H9 (cell line): ENCODE data around the gene COL11A1. TPM values are rescaled to one million over a fixed set of nuclear protein-coding genes. Genes with fewer than 3 reads are reported as not detected.

Source experiments
- DNase-seq: peaks from one replicate; pipeline ENCODE4 v3.0.0-alpha.2; 2017
- H2AFZ ChIP-seq: one replicate; pipeline ENCODE4 v1.6.1; 2013; ENCODE audit warnings: mild to moderate bottlenecking, low read length, control low read depth, moderate library complexity
- H2AK5ac ChIP-seq: 2 replicates; pipeline ENCODE4 v1.6.1; 2013; ENCODE audit warnings: low read length, control low read depth, mixed read lengths; ENCODE audit not compliant: insufficient read length
- H2BK120ac ChIP-seq: one replicate; pipeline ENCODE4 v1.6.1; 2013; ENCODE audit warnings: low read depth, mild to moderate bottlenecking, low read length, control low read depth, inconsistent platforms; ENCODE audit not compliant: poor library complexity, severe bottlenecking
- H2BK12ac ChIP-seq: 2 replicates; pipeline ENCODE4 v1.6.1; 2013; ENCODE audit warnings: low read length, control low read depth, mixed read lengths, low read depth; ENCODE audit not compliant: insufficient read length
- H2BK15ac ChIP-seq: 2 replicates; pipeline ENCODE4 v1.6.1; 2013; ENCODE audit warnings: low read depth, low read length, control low read depth
- H2BK20ac ChIP-seq: one replicate; pipeline ENCODE4 v1.6.1; 2013; ENCODE audit warnings: low read depth, mild to moderate bottlenecking, low read length, control low read depth, inconsistent platforms; ENCODE audit not compliant: poor library complexity, severe bottlenecking
- H2BK5ac ChIP-seq: 2 replicates; pipeline ENCODE4 v1.6.1; 2013; ENCODE audit warnings: low read length, control low read depth, mixed read lengths; ENCODE audit not compliant: insufficient read length
- H3K14ac ChIP-seq: 2 replicates; pipeline ENCODE4 v1.6.1; 2013; ENCODE audit warnings: low read length, control low read depth; ENCODE audit not compliant: insufficient read depth
- H3K18ac ChIP-seq: 2 replicates; pipeline ENCODE4 v1.6.1; 2013; ENCODE audit warnings: low read depth, mild to moderate bottlenecking, mixed read lengths, low read length, control low read depth; ENCODE audit not compliant: insufficient read length
- H3K23ac ChIP-seq: 2 replicates; pipeline ENCODE4 v1.6.1; 2013; ENCODE audit warnings: low read length, control low read depth, mixed read lengths, low read depth; ENCODE audit not compliant: insufficient read length
- H3K23me2 ChIP-seq: 2 replicates; pipeline ENCODE4 v1.6.1; 2013; ENCODE audit warnings: low read depth, mild to moderate bottlenecking, mixed read lengths, low read length, control low read depth; ENCODE audit not compliant: insufficient read length, poor library complexity, severe bottlenecking
- H3K27ac ChIP-seq: 2 replicates; pipeline ENCODE4 v1.5.1; 2013; ENCODE audit warnings: low read length, control low read depth, mixed read lengths, low read depth; ENCODE audit not compliant: insufficient read length
- H3K27me3 ChIP-seq: 2 replicates; pipeline ENCODE4 v1.6.1; 2013; ENCODE audit warnings: low read length, control low read depth, inconsistent platforms; ENCODE audit not compliant: insufficient read depth
- H3K4ac ChIP-seq: 2 replicates; pipeline ENCODE4 v1.6.1; 2013; ENCODE audit warnings: low read depth, mild to moderate bottlenecking, control low read depth, inconsistent platforms, low read length, moderate library complexity
- H3K4me1 ChIP-seq: 2 replicates; pipeline ENCODE4 v1.6.1; 2013; ENCODE audit warnings: low read length, control low read depth, inconsistent platforms; ENCODE audit not compliant: insufficient read depth
- H3K4me2 ChIP-seq: 2 replicates; pipeline ENCODE4 v1.6.1; 2013; ENCODE audit warnings: low read length, control low read depth, mixed read lengths; ENCODE audit not compliant: insufficient read length, insufficient read depth
- H3K56ac ChIP-seq: 2 replicates; pipeline ENCODE4 v1.6.1; 2013; ENCODE audit warnings: low read depth, mild to moderate bottlenecking, mixed read lengths, low read length, control low read depth; ENCODE audit not compliant: insufficient read length
- H3K79me1 ChIP-seq: 2 replicates; pipeline ENCODE4 v1.6.1; 2013; ENCODE audit warnings: low read depth, mild to moderate bottlenecking, moderate library complexity, low read length, control low read depth, inconsistent platforms; ENCODE audit not compliant: insufficient read depth, poor library complexity, severe bottlenecking
- H3K79me2 ChIP-seq: 2 replicates; pipeline ENCODE4 v1.6.1; 2013; ENCODE audit warnings: low read length, control low read depth, inconsistent platforms; ENCODE audit not compliant: insufficient read depth
- H3K9ac ChIP-seq: 2 replicates; pipeline ENCODE4 v1.6.1; 2013; ENCODE audit warnings: low read length, control low read depth, mixed read lengths; ENCODE audit not compliant: insufficient read length; ENCODE audit errors: extremely low read depth
- H3K9me3 ChIP-seq: one replicate; pipeline ENCODE4 v1.6.1; 2013; ENCODE audit warnings: low read depth, low read length, inconsistent platforms; ENCODE audit not compliant: control insufficient read depth
- H3T11ph ChIP-seq: one replicate; pipeline ENCODE4 v1.6.1; 2013; ENCODE audit warnings: mild to moderate bottlenecking, low read length, control low read depth, inconsistent platforms
- H4K20me1 ChIP-seq: one replicate; pipeline ENCODE4 v1.6.1; 2013; ENCODE audit not compliant: control insufficient read depth, insufficient read length, insufficient read depth
- H4K5ac ChIP-seq: 2 replicates; pipeline ENCODE4 v1.6.1; 2013; ENCODE audit warnings: low read depth, mild to moderate bottlenecking, mixed read lengths, low read length, control low read depth; ENCODE audit not compliant: insufficient read length
- H4K8ac ChIP-seq: replicated peaks from 2 replicates; pipeline ENCODE4 v1.6.1; 2013; ENCODE audit warnings: low read length, control low read depth, mixed read lengths, low read depth; ENCODE audit not compliant: insufficient read length
- H4K91ac ChIP-seq: 2 replicates; pipeline ENCODE4 v1.6.1; 2013; ENCODE audit warnings: low read depth, mild to moderate bottlenecking, moderate library complexity, mixed read lengths, low read length, control low read depth; ENCODE audit not compliant: insufficient read length
- H3K27ac Mint-ChIP-seq, 3 experiments: 2 replicates in 2 of 3; 3 replicates in 1 of 3; pipeline ENCODE4 v1.8.0; 2020 to 2021; ENCODE audit warnings: mixed read lengths in 3 of 3, mild to moderate bottlenecking in 1 of 3, moderate library complexity in 1 of 3
- H3K27me3 Mint-ChIP-seq: 2 replicates; pipeline ENCODE4 v1.8.0; 2021; ENCODE audit warnings: low read depth, mild to moderate bottlenecking, moderate library complexity, mixed read lengths
- H3K36me3 Mint-ChIP-seq, 3 experiments: 2 replicates in 2 of 3; 3 replicates in 1 of 3; pipeline ENCODE4 v1.8.0; 2020 to 2021; ENCODE audit warnings: low read depth in 3 of 3, mixed read lengths in 3 of 3; ENCODE audit not compliant: insufficient read depth in 1 of 3
- H3K4me1 Mint-ChIP-seq, 2 experiments: 2 replicates each; pipeline ENCODE4 v1.8.0; 2020; ENCODE audit warnings: mixed read lengths in 2 of 2
- H3K4me3 Mint-ChIP-seq, 2 experiments: 2 replicates in 1 of 2; 3 replicates in 1 of 2; pipeline ENCODE4 v1.8.0; 2020 to 2021; ENCODE audit warnings: mild to moderate bottlenecking in 2 of 2, mixed read lengths in 2 of 2, moderate library complexity in 1 of 2
- H3K9me3 Mint-ChIP-seq, 2 experiments: 2 replicates in 1 of 2; 3 replicates in 1 of 2; pipeline ENCODE4 v1.8.0; 2020; ENCODE audit warnings: mild to moderate bottlenecking in 2 of 2, mixed read lengths in 2 of 2, moderate library complexity in 1 of 2
- CTCF ChIP-seq: fragments of 200-600 bp; sonication (generic); conservative IDR thresholded peaks from 3 replicates; pipeline ENCODE4 v1.8.0; 2021; ENCODE audit warnings: antibody characterized with exemption, mild to moderate bottlenecking
- WGBS: extraction: QIAGEN DNeasy Blood & Tissue Kit; methylation state at CpG from one replicate; pipeline ENCODE4 v1.1.7; 2013; ENCODE audit warnings: missing lambda C conversion rate, low lambda C conversion rate, mixed read lengths; ENCODE audit not compliant: insufficient read length; ENCODE audit errors: extremely low coverage; 5-methylcytosine and 5-hydroxymethylcytosine counted together
- total RNA-seq: library from RNA; stranded (reverse); gene quantifications from 2 replicates; pipeline ENCODE4 v1.2.1, GENCODE V29; 2021

The COL11A1 gene
- total RNA-seq, 1 experiment from 2014 or later: 7.5 TPM

GRCh38 chr1:103144681-103145080 is 36.4 kb upstream of the COL11A1 start:
- Histone ChIP-seq H3T11ph (no peak overlapping the region), H3K27me3 (no peaks in the 10 kb centered on the region), H3K14ac (no peak overlapping the region), H3K4ac (no peak overlapping the region), H3K4me2 (no peak overlapping the region), H3K79me2 (no peaks in the 10 kb centered on the region), H3K56ac (no peak overlapping the region), H3K9me3 (no peaks in the 10 kb centered on the region), H4K8ac (no peak overlapping the region), H2AFZ (no peak overlapping the region), H2BK15ac (no peak overlapping the region), H2BK12ac (no peak overlapping the region), H3K23ac (no peak overlapping the region), H2BK5ac (no peak overlapping the region), H4K20me1 (no peaks in the 10 kb centered on the region), H3K18ac (no peak overlapping the region), H2BK20ac (no peak overlapping the region), H3K79me1 (no peaks in the 10 kb centered on the region), H3K27ac (no peak overlapping the region), H4K5ac (no peak overlapping the region), H3K9ac (no peak overlapping the region), H2BK120ac (no peak overlapping the region), H4K91ac (no peak overlapping the region), H3K23me2 (no peaks in the 10 kb centered on the region), H3K4me1 (no peaks in the 10 kb centered on the region), H2AK5ac (no peak overlapping the region)
- H3K4me1 Mint-ChIP-seq: no peaks in the 10 kb centered on the region
- DNase-seq: no peak
- H3K27ac Mint-ChIP-seq: no peak overlapping the region
- WGBS: no CpG with 5 or more reads among the region's 2 CpGs
- no peaks in the 10 kb centered on the region for H3K9me3 Mint-ChIP-seq
- TF ChIP-seq CTCF: no peak
- H3K36me3 Mint-ChIP-seq: no peaks in the 10 kb centered on the region
- no peaks in the 10 kb centered on the region for H3K27me3 Mint-ChIP-seq
- no peak overlapping the region for H3K4me3 Mint-ChIP-seq
